OCI-M2 (cell line): ENCODE data around the gene METAP1.
"Not testable (repeated sequence)": the region's sequence is repeated elsewhere in the genome, so short reads cannot be mapped to it uniquely, and the experiment has no call there.

Source experiments
- DNase-seq: peaks from one replicate; lab custom pipeline; 2025; ENCODE audit not compliant: unreplicated experiment; lab: John Stamatoyannopoulos, UW

Gene METAP1

GRCh38 chr4:99091216-99091575 is 95.7 kb downstream of the METAP1 start:
- no peak for DNase-seq

DNA sequence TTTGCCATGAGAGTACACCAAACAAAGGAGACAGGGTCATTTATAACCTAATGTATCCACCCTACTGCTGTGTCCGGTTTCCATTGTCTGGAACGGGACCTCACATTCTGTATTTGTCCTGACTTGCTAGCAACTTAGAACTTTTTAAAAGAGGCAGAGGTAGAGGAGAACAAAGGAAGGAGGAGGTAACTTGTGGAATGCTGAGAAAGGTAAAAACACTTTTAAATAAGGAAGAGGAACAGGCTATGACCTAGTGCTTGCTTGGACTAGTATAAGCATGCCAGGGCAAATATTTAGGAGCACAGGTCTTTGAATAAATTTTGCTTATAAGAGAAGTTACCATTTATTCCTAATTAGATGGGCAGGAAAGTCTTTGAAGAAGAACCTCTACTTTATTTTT is 96.3 kb downstream of the METAP1 start:
- not testable (repeated sequence) for DNase-seq

DNA sequence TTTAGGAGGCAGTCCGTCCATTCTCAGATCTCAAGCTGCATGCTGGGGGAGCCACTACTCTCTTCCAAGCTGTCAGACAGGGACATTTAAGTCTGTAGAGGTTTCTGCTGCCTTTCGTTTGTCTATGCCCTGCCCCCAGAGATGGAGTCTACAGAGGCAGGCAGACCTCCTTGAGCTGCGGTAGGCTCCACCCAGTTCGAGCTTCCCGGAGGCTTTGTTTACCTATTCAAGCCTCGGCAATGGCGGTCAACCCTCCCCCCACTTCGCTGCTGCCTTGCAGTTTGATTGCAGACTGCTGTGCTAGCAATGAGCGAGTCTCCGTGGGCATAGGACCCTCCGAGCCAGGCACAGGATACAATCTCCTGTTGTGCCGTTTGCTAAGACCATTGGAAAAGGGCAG is 103.8 kb downstream of the METAP1 start:
- no peak for DNase-seq

DNA sequence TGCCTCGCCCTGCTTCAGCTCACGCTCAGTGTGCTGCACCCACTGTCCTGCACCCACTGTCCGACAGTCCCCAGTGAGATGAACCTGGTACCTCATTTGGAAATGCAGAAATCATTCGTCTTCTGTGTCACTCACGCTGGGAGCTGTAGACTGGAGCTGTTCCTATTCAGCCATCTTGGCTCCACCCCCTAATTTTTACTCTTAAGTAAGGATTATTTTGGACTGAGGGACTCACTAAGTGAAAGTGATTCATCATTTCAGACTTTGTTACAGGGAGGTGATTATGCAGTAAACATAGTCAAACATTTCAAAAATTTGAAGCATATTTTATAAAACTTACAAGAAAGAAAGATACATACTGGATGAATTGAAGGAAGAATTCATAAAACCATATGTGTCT is 104.3 kb downstream of the METAP1 start:
- DNase-seq, result not testable (repeated sequence)

- DNase-seq, result no peak
Observed at GRCh38 chr4:99100876-99101275, 105.4 kb downstream of the METAP1 start.

DNA sequence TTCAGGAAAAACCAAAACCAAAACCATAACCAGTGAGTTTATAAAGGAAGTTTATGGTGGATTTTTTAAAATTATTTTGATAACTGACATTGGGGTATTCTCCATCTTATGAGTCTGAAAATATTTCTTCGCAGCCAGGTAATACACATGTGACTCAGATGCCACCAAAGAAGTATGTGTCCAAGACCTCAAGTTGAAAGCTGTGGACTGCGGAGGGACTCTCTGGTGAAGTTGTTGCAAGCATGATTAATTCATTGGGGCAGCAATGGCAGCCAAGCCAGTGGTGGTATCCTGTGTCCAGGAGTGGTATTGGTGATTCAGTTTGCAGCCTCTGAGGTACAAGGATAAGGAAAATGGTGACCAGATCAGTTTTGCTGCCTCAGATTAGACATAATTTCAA is 107.1 kb downstream of the METAP1 start:
- no peak for DNase-seq

GRCh38 chr4:99103166-99103565 is 107.6 kb downstream of the METAP1 start:
- no peak for DNase-seq

- DNase-seq, result no peak
Observed at GRCh38 chr4:99104153-99104552, 108.6 kb downstream of the METAP1 start.

GRCh38 chr4:99109286-99109685 is 113.8 kb downstream of the METAP1 start:
- DNase-seq, result not testable (repeated sequence)
